Measurements from ENCODE around the gene ZNF507. TPM values are rescaled to one million over a fixed set of nuclear protein-coding genes. Genes with fewer than 3 reads are reported as not detected.

Gene ZNF507
- total RNA-seq, 2 donors from 2014 or later = 22.6 to 34.6 TPM

DNA sequence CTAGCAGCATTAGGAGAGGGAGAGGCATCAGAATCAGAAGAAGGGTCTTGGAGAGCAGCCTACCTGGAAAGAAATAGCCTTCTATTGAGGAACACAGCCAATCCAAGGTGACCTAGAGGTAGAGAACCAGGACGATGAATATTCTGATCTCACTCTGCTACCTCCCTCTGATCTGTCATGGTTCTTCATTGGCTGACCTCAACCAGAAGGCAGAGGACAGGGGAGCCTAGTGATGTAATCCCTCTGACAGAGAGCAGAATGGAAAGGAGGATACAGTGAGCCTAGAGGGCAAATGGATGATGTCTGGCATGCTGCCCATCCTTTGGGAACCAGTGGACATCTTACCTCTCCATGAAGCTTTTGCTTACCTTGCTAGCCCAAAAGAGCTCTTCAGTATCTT, 3.6 kb downstream of the ZNF507 start:
- Histone ChIP-seq H3K27me3 (replicated peaks; ENCODE audit: insufficient read depth) (no peaks in the 10 kb centered on the region), H3K36me3 (peaks cover 17% of the 10 kb centered on the region), H3K9me3 (no peaks in the 10 kb centered on the region), H3K4me1 (ENCODE audit: control insufficient read depth in 1 of 2, low read depth in 2 of 2) (peaks cover 35 to 58% of the 10 kb centered on the region in 2 donors), H3K4me3 (no peak overlapping the region), H3K27ac (peak overlapping the region in 1 of 2 donors; percentile 15)
- no peak for DNase-seq (ENCODE audit: low spot score)
- no peak for ATAC-seq (ENCODE audit: insufficient number of reproducible peaks, low FRiP score, low read depth)
- TF ChIP-seq, protein P1, sequence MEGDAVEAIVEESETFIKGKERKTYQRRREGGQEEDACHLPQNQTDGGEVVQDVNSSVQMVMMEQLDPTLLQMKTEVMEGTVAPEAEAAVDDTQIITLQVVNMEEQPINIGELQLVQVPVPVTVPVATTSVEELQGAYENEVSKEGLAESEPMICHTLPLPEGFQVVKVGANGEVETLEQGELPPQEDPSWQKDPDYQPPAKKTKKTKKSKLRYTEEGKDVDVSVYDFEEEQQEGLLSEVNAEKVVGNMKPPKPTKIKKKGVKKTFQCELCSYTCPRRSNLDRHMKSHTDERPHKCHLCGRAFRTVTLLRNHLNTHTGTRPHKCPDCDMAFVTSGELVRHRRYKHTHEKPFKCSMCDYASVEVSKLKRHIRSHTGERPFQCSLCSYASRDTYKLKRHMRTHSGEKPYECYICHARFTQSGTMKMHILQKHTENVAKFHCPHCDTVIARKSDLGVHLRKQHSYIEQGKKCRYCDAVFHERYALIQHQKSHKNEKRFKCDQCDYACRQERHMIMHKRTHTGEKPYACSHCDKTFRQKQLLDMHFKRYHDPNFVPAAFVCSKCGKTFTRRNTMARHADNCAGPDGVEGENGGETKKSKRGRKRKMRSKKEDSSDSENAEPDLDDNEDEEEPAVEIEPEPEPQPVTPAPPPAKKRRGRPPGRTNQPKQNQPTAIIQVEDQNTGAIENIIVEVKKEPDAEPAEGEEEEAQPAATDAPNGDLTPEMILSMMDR (IDR thresholded peaks at IDR 0.05) = no peak

DNA sequence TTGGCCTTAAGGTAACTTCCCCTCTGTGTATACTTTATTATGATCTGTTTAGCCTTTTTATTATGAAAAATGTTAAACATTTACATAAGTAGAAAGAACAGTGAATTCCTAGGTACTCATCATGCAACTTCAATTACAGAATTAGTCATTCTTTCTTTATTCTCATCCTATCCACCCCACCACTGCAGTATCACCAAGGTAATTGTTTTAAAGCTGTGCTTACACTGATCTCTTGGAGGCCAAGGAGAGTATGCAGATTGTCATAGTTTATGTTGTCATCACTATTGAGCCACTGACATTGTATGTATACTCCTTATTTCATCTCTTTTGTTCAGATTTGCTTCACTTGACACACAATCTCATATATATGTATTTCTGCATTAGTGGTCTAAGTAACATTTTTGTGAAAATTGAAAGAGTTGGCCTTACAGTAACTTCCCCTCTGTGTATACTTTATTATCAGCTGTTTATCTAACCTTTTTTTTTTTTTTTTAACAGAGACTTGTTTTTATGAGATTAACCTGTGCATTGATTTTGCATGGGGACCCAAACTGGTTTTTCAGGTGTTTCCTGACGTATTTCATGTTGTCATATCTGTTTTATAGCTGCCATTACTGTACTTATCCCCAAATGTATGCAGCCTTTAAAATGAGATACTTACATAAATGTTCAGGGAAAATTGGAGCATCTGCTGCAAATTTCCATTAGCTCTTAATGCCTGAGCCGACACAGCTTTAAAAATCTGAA, 4.5 kb downstream of the ZNF507 start:
- H3K36me3 ChIP-seq = peaks cover 24% of the 10 kb centered on the region
- ATAC-seq (ENCODE audit: insufficient number of reproducible peaks, low FRiP score, low read depth) = no peak
- no peak overlapping the region for H3K4me3 ChIP-seq
- TF ChIP-seq, protein P1 (IDR thresholded peaks at IDR 0.05) = no peak
- DNase-seq (ENCODE audit: low spot score) = no peak
- no peaks in the 10 kb centered on the region for H3K9me3 ChIP-seq
- peak overlapping the region; percentile 88 to 94 for H3K27ac ChIP-seq
- H3K27me3 ChIP-seq (replicated peaks; ENCODE audit: insufficient read depth) = no peaks in the 10 kb centered on the region
- H3K4me1 ChIP-seq (ENCODE audit: control insufficient read depth in 1 of 2, low read depth in 2 of 2) = peaks cover 35 to 58% of the 10 kb centered on the region in 2 donors

DNA sequence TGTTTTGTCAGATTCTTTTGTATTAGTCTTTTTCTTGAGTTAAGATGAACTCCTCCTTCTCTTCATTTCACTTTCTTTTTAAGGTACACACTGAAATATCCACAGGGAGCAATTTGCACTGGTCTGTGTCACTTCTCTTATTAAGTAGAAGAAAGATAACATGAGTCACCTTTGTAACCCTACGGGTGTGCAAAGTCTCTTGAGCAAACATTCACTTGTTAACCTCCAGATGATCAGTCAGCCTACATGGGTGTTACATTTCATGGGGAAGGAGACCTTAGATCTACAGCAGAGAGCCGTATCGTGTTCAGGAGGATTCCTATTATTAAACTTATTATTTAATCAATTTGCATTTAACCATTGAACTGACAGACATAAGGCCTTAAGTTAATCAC, 5.1 kb downstream of the ZNF507 start:
- DNase-seq (ENCODE audit: low spot score) (no peak), ATAC-seq (ENCODE audit: insufficient number of reproducible peaks, low FRiP score, low read depth) (no peak)
- Histone ChIP-seq H3K4me1 (ENCODE audit: control insufficient read depth in 1 of 2, low read depth in 2 of 2) (peaks cover 35 to 58% of the 10 kb centered on the region in 2 donors), H3K4me3 (peak overlapping the region; percentile 59), H3K36me3 (peaks cover 25% of the 10 kb centered on the region), H3K27ac (peak overlapping the region; percentile 88 to 94), H3K9me3 (no peaks in the 10 kb centered on the region), H3K27me3 (replicated peaks; ENCODE audit: insufficient read depth) (no peaks in the 10 kb centered on the region)
- TF ChIP-seq, protein P1 (IDR thresholded peaks at IDR 0.05) = no peak

DNA sequence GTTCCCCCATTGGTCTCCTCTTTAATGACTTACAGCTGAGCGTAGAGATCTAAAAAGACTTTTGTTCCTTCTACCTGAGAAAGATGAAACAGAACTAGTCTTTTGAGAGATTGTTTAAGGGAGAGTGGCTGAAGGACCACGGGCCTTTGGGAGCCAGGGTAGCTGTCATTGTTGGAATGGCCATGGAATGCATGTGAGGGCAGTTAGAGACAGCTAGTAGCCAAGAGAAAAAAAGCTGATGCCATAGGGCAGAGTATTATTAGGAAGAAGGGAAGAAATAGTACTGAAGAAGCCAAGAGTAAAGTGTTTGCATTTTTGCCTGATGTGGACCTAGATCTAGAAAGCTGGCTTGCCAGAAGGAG, 5.6 kb downstream of the ZNF507 start:
- H3K36me3 ChIP-seq = peaks cover 25% of the 10 kb centered on the region
- TF ChIP-seq, protein P1 (IDR thresholded peaks at IDR 0.05) = no peak
- no peaks in the 10 kb centered on the region for H3K27me3 ChIP-seq (replicated peaks; ENCODE audit: insufficient read depth)
- H3K4me3 ChIP-seq = peak overlapping the region; percentile 59
- H3K9me3 ChIP-seq = no peaks in the 10 kb centered on the region
- H3K27ac ChIP-seq = peak overlapping the region; percentile 88 to 94
- DNase-seq (ENCODE audit: low spot score) (no peak), ATAC-seq (ENCODE audit: insufficient number of reproducible peaks, low FRiP score, low read depth) (peak; percentile 16)
- peaks cover 35 to 63% of the 10 kb centered on the region in 2 donors for H3K4me1 ChIP-seq (ENCODE audit: control insufficient read depth in 1 of 2, low read depth in 2 of 2)

DNA sequence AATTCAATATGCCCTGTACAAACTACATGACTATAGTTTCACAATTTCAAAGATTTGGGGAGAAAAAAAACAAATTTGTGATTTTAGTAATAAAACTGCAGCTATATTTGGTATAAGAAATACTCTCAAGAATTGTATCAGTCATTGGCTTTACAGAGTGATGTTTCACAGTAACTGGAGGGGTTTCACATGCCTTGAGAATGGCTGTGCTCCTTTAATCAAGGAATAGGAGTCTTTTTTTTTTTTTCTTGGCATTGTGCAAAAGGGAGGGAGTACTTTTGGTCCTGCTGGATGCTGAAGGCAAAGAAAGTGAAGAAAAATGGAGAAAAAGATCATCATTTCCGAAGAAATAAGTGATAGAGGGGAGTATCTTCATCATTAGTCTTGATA, 6.8 kb downstream of the ZNF507 start:
- Histone ChIP-seq H3K4me1 (ENCODE audit: control insufficient read depth in 1 of 2, low read depth in 2 of 2) (peaks cover 24 to 54% of the 10 kb centered on the region in 2 donors), H3K36me3 (peaks cover 25% of the 10 kb centered on the region), H3K9me3 (no peaks in the 10 kb centered on the region), H3K4me3 (peak overlapping the region; percentile 24), H3K27ac (peak overlapping the region; percentile 73 to 75), H3K27me3 (replicated peaks; ENCODE audit: insufficient read depth) (no peaks in the 10 kb centered on the region)
- DNase-seq (ENCODE audit: low spot score) (no peak), ATAC-seq (ENCODE audit: insufficient number of reproducible peaks, low FRiP score, low read depth) (no peak)
- TF ChIP-seq, protein P1 (IDR thresholded peaks at IDR 0.05) = no peak

Measured in thoracic aorta (tissue), 2 donors.